ENCODE data around the gene NAV3.

Gene NAV3

DNA sequence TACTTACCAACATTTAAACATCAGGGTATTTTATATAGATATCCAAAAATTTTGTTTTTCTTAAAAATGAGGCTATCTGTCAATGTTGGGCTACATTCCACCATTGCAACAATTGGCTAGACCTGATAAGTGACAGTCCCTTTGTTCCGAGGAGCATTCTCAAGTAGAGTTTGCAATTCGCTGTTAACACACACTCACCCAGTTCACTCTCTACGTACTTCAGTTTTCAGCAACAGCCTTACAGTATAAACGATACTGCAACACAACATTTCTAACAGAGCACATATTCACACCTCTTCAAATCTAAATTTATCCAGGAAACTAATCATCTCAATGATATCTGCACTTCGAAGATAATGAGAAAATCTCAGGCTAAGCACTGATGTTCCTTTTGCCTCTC, 393.5 kb downstream of the NAV3 start:
- Histone ChIP-seq H2AFZ (ENCODE audit: low read length) (no peak overlapping the region), H3K4me1 (ENCODE audit: insufficient read depth, low read length, poor library complexity, severe bottlenecking) (no peaks in the 10 kb centered on the region), H3F3A (ENCODE audit: low read depth) (no peaks in the 10 kb centered on the region), H4K20me1 (ENCODE audit: insufficient read depth, low read length, poor library complexity, severe bottlenecking) (no peaks in the 10 kb centered on the region), H3K36me3 (ENCODE audit: insufficient read depth, low read length) (no peaks in the 10 kb centered on the region), H3K4me3 (ENCODE audit: low read length, poor library complexity, severe bottlenecking) (no peak overlapping the region), H3K9me2 (replicated peaks; ENCODE audit: low read depth, low read length) (no peaks in the 10 kb centered on the region), H3K27me3 (ENCODE audit: insufficient read depth, low read length, poor library complexity, severe bottlenecking) (no peaks in the 10 kb centered on the region), H3K79me2 (ENCODE audit: insufficient read depth, low read length) (no peaks in the 10 kb centered on the region), H3K9ac (ENCODE audit: low read depth, low read length, poor library complexity, severe bottlenecking) (no peak overlapping the region), H3K9me3 (ENCODE audit: insufficient read depth, low read depth, low read length) (no peaks in the 10 kb centered on the region), H3K4me2 (ENCODE audit: low read depth, low read length, poor library complexity, severe bottlenecking) (no peak overlapping the region)
- TF ChIP-seq EZH2phosphoT487 (IDR thresholded peaks at IDR 0.05; ENCODE audit: borderline replicate concordance), result no peak
- TF ChIP-seq, protein P1, sequence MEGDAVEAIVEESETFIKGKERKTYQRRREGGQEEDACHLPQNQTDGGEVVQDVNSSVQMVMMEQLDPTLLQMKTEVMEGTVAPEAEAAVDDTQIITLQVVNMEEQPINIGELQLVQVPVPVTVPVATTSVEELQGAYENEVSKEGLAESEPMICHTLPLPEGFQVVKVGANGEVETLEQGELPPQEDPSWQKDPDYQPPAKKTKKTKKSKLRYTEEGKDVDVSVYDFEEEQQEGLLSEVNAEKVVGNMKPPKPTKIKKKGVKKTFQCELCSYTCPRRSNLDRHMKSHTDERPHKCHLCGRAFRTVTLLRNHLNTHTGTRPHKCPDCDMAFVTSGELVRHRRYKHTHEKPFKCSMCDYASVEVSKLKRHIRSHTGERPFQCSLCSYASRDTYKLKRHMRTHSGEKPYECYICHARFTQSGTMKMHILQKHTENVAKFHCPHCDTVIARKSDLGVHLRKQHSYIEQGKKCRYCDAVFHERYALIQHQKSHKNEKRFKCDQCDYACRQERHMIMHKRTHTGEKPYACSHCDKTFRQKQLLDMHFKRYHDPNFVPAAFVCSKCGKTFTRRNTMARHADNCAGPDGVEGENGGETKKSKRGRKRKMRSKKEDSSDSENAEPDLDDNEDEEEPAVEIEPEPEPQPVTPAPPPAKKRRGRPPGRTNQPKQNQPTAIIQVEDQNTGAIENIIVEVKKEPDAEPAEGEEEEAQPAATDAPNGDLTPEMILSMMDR (conservative IDR thresholded peaks at IDR 0.05; ENCODE audit: low read length), result no peak

DNA sequence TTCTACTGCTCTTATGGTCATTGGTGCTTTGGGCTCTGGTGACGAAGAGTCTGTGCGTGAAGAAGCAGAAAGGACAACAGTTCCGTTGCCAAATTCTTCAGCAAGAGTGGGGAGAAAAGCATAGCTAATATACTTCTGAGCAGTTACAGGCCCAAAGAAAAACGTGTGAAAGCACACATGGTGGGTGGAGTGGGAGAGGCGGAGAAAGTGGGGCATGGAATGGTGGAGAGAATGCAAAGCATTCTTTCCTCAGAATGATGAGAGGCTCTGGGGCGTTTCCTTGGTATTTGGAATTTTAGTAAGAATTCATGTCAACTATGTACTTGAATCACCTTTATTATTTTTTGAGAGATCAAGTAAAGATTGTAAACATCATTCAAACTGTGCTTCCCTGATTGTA, 396.1 kb downstream of the NAV3 start:
- Histone ChIP-seq H4K20me1 (ENCODE audit: insufficient read depth, low read length, poor library complexity, severe bottlenecking) (no peaks in the 10 kb centered on the region), H3K9me3 (ENCODE audit: insufficient read depth, low read depth, low read length) (no peaks in the 10 kb centered on the region), H3K9me2 (replicated peaks; ENCODE audit: low read depth, low read length) (no peaks in the 10 kb centered on the region), H3K36me3 (ENCODE audit: insufficient read depth, low read length) (no peaks in the 10 kb centered on the region), H3K9ac (ENCODE audit: low read depth, low read length, poor library complexity, severe bottlenecking) (no peak overlapping the region), H3K79me2 (ENCODE audit: insufficient read depth, low read length) (no peaks in the 10 kb centered on the region), H3K4me3 (ENCODE audit: low read length, poor library complexity, severe bottlenecking) (no peak overlapping the region), H2AFZ (ENCODE audit: low read length) (no peak overlapping the region), H3K4me2 (ENCODE audit: low read depth, low read length, poor library complexity, severe bottlenecking) (no peak overlapping the region), H3K4me1 (ENCODE audit: insufficient read depth, low read length, poor library complexity, severe bottlenecking) (no peaks in the 10 kb centered on the region), H3F3A (ENCODE audit: low read depth) (no peaks in the 10 kb centered on the region), H3K27me3 (ENCODE audit: insufficient read depth, low read length, poor library complexity, severe bottlenecking) (no peaks in the 10 kb centered on the region)
- TF ChIP-seq, protein P1 (conservative IDR thresholded peaks at IDR 0.05; ENCODE audit: low read length), result no peak
- TF ChIP-seq EZH2phosphoT487 (IDR thresholded peaks at IDR 0.05; ENCODE audit: borderline replicate concordance), result no peak

DNA sequence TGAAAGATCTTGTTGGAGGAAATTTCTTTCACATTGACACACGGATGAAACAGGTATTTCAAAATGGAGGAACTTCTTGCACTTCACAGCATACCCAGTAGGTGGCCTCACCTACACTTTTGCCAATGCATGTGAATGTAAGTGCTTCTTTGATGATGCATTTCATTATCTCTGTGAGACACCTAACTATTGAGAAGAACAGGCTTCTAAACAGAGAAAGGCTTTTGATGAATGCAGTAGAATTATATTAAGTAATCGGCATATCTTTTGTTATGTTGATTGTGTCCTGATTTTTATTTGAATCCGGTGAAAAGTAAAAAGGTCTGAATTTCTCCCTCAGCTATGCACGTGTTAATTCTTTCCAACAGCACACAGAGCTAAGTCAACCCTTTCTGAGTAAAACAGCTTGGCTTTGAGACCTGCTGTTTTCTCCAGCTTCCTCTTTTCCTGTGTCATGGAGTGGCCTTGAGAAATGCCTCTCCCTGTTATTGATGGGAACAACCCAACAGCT, 399.0 kb downstream of the NAV3 start:
- H3K27me3 ChIP-seq (ENCODE audit: insufficient read depth, low read length, poor library complexity, severe bottlenecking), result no peaks in the 10 kb centered on the region
- no peak overlapping the region for H3K4me3 ChIP-seq (ENCODE audit: low read length, poor library complexity, severe bottlenecking)
- H3K9me2 ChIP-seq (replicated peaks; ENCODE audit: low read depth, low read length), result no peaks in the 10 kb centered on the region
- no peak overlapping the region for H3K9ac ChIP-seq (ENCODE audit: low read depth, low read length, poor library complexity, severe bottlenecking)
- no peak overlapping the region for H3K4me2 ChIP-seq (ENCODE audit: low read depth, low read length, poor library complexity, severe bottlenecking)
- H3F3A ChIP-seq (ENCODE audit: low read depth), result no peaks in the 10 kb centered on the region
- no peaks in the 10 kb centered on the region for H3K79me2 ChIP-seq (ENCODE audit: insufficient read depth, low read length)
- no peaks in the 10 kb centered on the region for H3K4me1 ChIP-seq (ENCODE audit: insufficient read depth, low read length, poor library complexity, severe bottlenecking)
- no peaks in the 10 kb centered on the region for H4K20me1 ChIP-seq (ENCODE audit: insufficient read depth, low read length, poor library complexity, severe bottlenecking)
- peak overlapping the region; percentile 50 for H2AFZ ChIP-seq (ENCODE audit: low read length)
- TF ChIP-seq, protein P1 (conservative IDR thresholded peaks at IDR 0.05; ENCODE audit: low read length), result peak; percentile 82
- TF ChIP-seq EZH2phosphoT487 (IDR thresholded peaks at IDR 0.05; ENCODE audit: borderline replicate concordance), result no peak
- H3K9me3 ChIP-seq (ENCODE audit: insufficient read depth, low read depth, low read length), result no peaks in the 10 kb centered on the region
- no peaks in the 10 kb centered on the region for H3K36me3 ChIP-seq (ENCODE audit: insufficient read depth, low read length)
